ENCODE measurements around the gene HM13.

HM13 gene

GRCh38 chr20:31603822-31604566 lies 89.8 kb downstream of the HM13 start:
- H3K9ac ChIP-seq (ENCODE audit: low read length) = peak overlapping the region; percentile 87
- peak overlapping the region; percentile 85 for H3K56ac ChIP-seq (ENCODE audit: low read length)
- H3K27ac ChIP-seq (ENCODE audit: low read depth, low read length) = peak overlapping the region; percentile 93
- H3K4me1 ChIP-seq (ENCODE audit: control insufficient read depth, low read depth, low read length) = peaks cover 3% of the 10 kb centered on the region
- peak; percentile 99 for DNase-seq
- H3K4me3 ChIP-seq (ENCODE audit: low read length) = peak overlapping the region; percentile 73
- H2AK5ac ChIP-seq (ENCODE audit: low read length) = no peak overlapping the region
- peak overlapping the region; percentile 84 for H3K4ac ChIP-seq (ENCODE audit: low read depth, low read length)
- H3K27me3 ChIP-seq (ENCODE audit: insufficient read depth, low read length, poor library complexity) = no peaks in the 10 kb centered on the region
- H2BK120ac ChIP-seq (ENCODE audit: low read depth, low read length) = peak overlapping the region; percentile 73
- H4K8ac ChIP-seq (ENCODE audit: low read depth, low read length) = no peak overlapping the region
- peak overlapping the region; percentile 58 for H3K4me2 ChIP-seq (ENCODE audit: low read length)
- no peaks in the 10 kb centered on the region for H3K36me3 ChIP-seq (ENCODE audit: control insufficient read depth, insufficient read depth, low read length)
- no CpG with 5 or more reads among the region's 43 CpGs for WGBS (ENCODE audit: extremely low coverage, insufficient coverage, low lambda C conversion rate)
- H3K79me1 ChIP-seq (ENCODE audit: low read length) = peaks cover 2% of the 10 kb centered on the region
- no peak overlapping the region for H2BK15ac ChIP-seq (replicated peaks; ENCODE audit: low read depth)
- H2BK5ac ChIP-seq (ENCODE audit: low read length) = peak overlapping the region; percentile 58
- peak overlapping the region; percentile 48 for H3K23ac ChIP-seq (ENCODE audit: low read length)
- H3K79me2 ChIP-seq (ENCODE audit: control insufficient read depth, insufficient read depth, low read length) = peaks cover 26% of the 10 kb centered on the region
- peak overlapping the region; percentile 86 for H3K18ac ChIP-seq (ENCODE audit: low read length)
- H4K5ac ChIP-seq (ENCODE audit: low read length) = no peak overlapping the region

- no peaks in the 10 kb centered on the region for H3K36me3 ChIP-seq (ENCODE audit: control insufficient read depth, insufficient read depth, low read length)
- no peaks in the 10 kb centered on the region for H3K27me3 ChIP-seq (ENCODE audit: insufficient read depth, low read length, poor library complexity)
- peak overlapping the region; percentile 93 for H3K27ac ChIP-seq (ENCODE audit: low read depth, low read length)
- peak overlapping the region; percentile 84 for H3K4ac ChIP-seq (ENCODE audit: low read depth, low read length)
- H4K8ac ChIP-seq (ENCODE audit: low read depth, low read length) = no peak overlapping the region
- peaks cover 26% of the 10 kb centered on the region for H3K79me2 ChIP-seq (ENCODE audit: control insufficient read depth, insufficient read depth, low read length)
- peak overlapping the region; percentile 15 for H2BK5ac ChIP-seq (ENCODE audit: low read length)
- H3K4me1 ChIP-seq (ENCODE audit: control insufficient read depth, low read depth, low read length) = peaks cover 3% of the 10 kb centered on the region
- no peak for DNase-seq
- H3K79me1 ChIP-seq (ENCODE audit: low read length) = peaks cover 2% of the 10 kb centered on the region
- no CpG with 5 or more reads among the region's 14 CpGs for WGBS (ENCODE audit: extremely low coverage, insufficient coverage, low lambda C conversion rate)
- H2BK120ac ChIP-seq (ENCODE audit: low read depth, low read length) = no peak overlapping the region
- peak overlapping the region; percentile 48 for H3K23ac ChIP-seq (ENCODE audit: low read length)
- no peak overlapping the region for H2BK15ac ChIP-seq (replicated peaks; ENCODE audit: low read depth)
- peak overlapping the region; percentile 87 for H3K9ac ChIP-seq (ENCODE audit: low read length)
- no peak overlapping the region for H2AK5ac ChIP-seq (ENCODE audit: low read length)
- H3K18ac ChIP-seq (ENCODE audit: low read length) = peak overlapping the region; percentile 85
- H3K4me2 ChIP-seq (ENCODE audit: low read length) = peak overlapping the region; percentile 58
- H3K56ac ChIP-seq (ENCODE audit: low read length) = peak overlapping the region; percentile 81
- no peak overlapping the region for H4K5ac ChIP-seq (ENCODE audit: low read length)
- peak overlapping the region; percentile 73 for H3K4me3 ChIP-seq (ENCODE audit: low read length)
Measured at GRCh38 chr20:31604567-31605030, 90.4 kb downstream of the HM13 start.

- no CpG with 5 or more reads among the region's 74 CpGs for WGBS (ENCODE audit: extremely low coverage, insufficient coverage, low lambda C conversion rate)
- H3K27me3 ChIP-seq (ENCODE audit: insufficient read depth, low read length, poor library complexity) = no peaks in the 10 kb centered on the region
- peak within 1 kb of the TSS; percentile 84 for H3K4ac ChIP-seq (ENCODE audit: low read depth, low read length)
- peak within 1 kb of the TSS; percentile 93 for H3K27ac ChIP-seq (ENCODE audit: low read depth, low read length)
- peaks cover 3% of the 10 kb centered on the region for H3K4me1 ChIP-seq (ENCODE audit: control insufficient read depth, low read depth, low read length)
- peaks cover 2% of the 10 kb centered on the region for H3K79me1 ChIP-seq (ENCODE audit: low read length)
- H3K4me3 ChIP-seq (ENCODE audit: low read length) = peak within 1 kb of the TSS; percentile 93
- H2BK120ac ChIP-seq (ENCODE audit: low read depth, low read length) = no peak within 1 kb of the TSS
- H3K79me2 ChIP-seq (ENCODE audit: control insufficient read depth, insufficient read depth, low read length) = peaks cover 26% of the 10 kb centered on the region
- peak; percentile 99 for DNase-seq
- H3K56ac ChIP-seq (ENCODE audit: low read length) = peak within 1 kb of the TSS; percentile 99
- no peak within 1 kb of the TSS for H4K5ac ChIP-seq (ENCODE audit: low read length)
- H3K23ac ChIP-seq (ENCODE audit: low read length) = peak within 1 kb of the TSS; percentile 48
- H2BK15ac ChIP-seq (replicated peaks; ENCODE audit: low read depth) = no peak within 1 kb of the TSS
- peak within 1 kb of the TSS; percentile 98 for H3K9ac ChIP-seq (ENCODE audit: low read length)
- H3K18ac ChIP-seq (ENCODE audit: low read length) = peak within 1 kb of the TSS; percentile 85
- H4K8ac ChIP-seq (ENCODE audit: low read depth, low read length) = no peak within 1 kb of the TSS
- no peaks in the 10 kb centered on the region for H3K36me3 ChIP-seq (ENCODE audit: control insufficient read depth, insufficient read depth, low read length)
- peak within 1 kb of the TSS; percentile 58 for H3K4me2 ChIP-seq (ENCODE audit: low read length)
- H2BK5ac ChIP-seq (ENCODE audit: low read length) = peak within 1 kb of the TSS; percentile 85
- H2AK5ac ChIP-seq (ENCODE audit: low read length) = no peak within 1 kb of the TSS
Measured at GRCh38 chr20:31605031-31605901, 91.0 kb downstream of the HM13 start, which contains the start of gene ID1. TSS of gene ID1 (plus strand) at chr20:31605289. CDS start at chr20:31605388, 99 bp downstream.

- Histone ChIP-seq H4K5ac (ENCODE audit: low read length) (no peak overlapping the region), H3K9ac (ENCODE audit: low read length) (peak overlapping the region; percentile 98), H3K27me3 (ENCODE audit: insufficient read depth, low read length, poor library complexity) (no peaks in the 10 kb centered on the region), H3K36me3 (ENCODE audit: control insufficient read depth, insufficient read depth, low read length) (no peaks in the 10 kb centered on the region), H3K56ac (ENCODE audit: low read length) (peak overlapping the region; percentile 99), H3K79me1 (ENCODE audit: low read length) (peaks cover 2% of the 10 kb centered on the region), H3K79me2 (ENCODE audit: control insufficient read depth, insufficient read depth, low read length) (peaks cover 26% of the 10 kb centered on the region), H3K4me3 (ENCODE audit: low read length) (peak overlapping the region; percentile 93), H2BK5ac (ENCODE audit: low read length) (peak overlapping the region; percentile 85), H3K23ac (ENCODE audit: low read length) (peak overlapping the region; percentile 25), H2BK120ac (ENCODE audit: low read depth, low read length) (no peak overlapping the region), H3K18ac (ENCODE audit: low read length) (peak overlapping the region; percentile 41), H3K4ac (ENCODE audit: low read depth, low read length) (peak overlapping the region; percentile 38), H3K27ac (ENCODE audit: low read depth, low read length) (peak overlapping the region; percentile 89), H3K4me2 (ENCODE audit: low read length) (peak overlapping the region; percentile 67), H2AK5ac (ENCODE audit: low read length) (no peak overlapping the region), H3K4me1 (ENCODE audit: control insufficient read depth, low read depth, low read length) (peaks cover 5% of the 10 kb centered on the region), H4K8ac (ENCODE audit: low read depth, low read length) (no peak overlapping the region), H2BK15ac (replicated peaks; ENCODE audit: low read depth) (no peak overlapping the region)
- DNase-seq = peak; percentile 33
- no CpG with 5 or more reads among the region's 39 CpGs for WGBS (ENCODE audit: extremely low coverage, insufficient coverage, low lambda C conversion rate)
Measured at GRCh38 chr20:31605902-31606803, 91.9 kb downstream of the HM13 start.

Measured in mesendoderm (in vitro differentiated cells).